Keratinocyte (primary cell): ENCODE results near the gene ZNF526. TPM values are rescaled to one million over a fixed set of nuclear protein-coding genes. Genes with fewer than 3 reads are reported as not detected.

Source experiments
- DNase-seq: peaks from one replicate; pipeline ENCODE4 v3.0.0-alpha.2; 2011; ENCODE audit warnings: low read depth, missing footprints, low spot score
- FAIRE-seq: peaks from 2 replicates; lab custom pipeline; 2011; peaks lifted over from hg19 to GRCh38; lab: Jason Lieb, UNC
- H2AFZ ChIP-seq: 2 replicates; pipeline ENCODE4 v1.6.0; 2012; ENCODE audit warnings: low read length, control low read depth, inconsistent platforms; ENCODE audit not compliant: control insufficient read depth
- H3K27ac ChIP-seq: 2 replicates; pipeline ENCODE4 v1.5.1; 2011; ENCODE audit warnings: low read length; ENCODE audit not compliant: control insufficient read depth, insufficient read depth
- H3K27me3 ChIP-seq: 3 replicates; pipeline ENCODE4 v1.6.0; 2011; ENCODE audit warnings: low read length; ENCODE audit not compliant: control insufficient read depth, insufficient read depth; ENCODE audit errors: extremely low read depth
- H3K36me3 ChIP-seq, 2 experiments: 2 replicates in 1 of 2; 3 replicates in 1 of 2; pipeline ENCODE4 v1.5.1; 2011; ENCODE audit warnings: low read length in 2 of 2, mild to moderate bottlenecking in 1 of 2; ENCODE audit not compliant: control insufficient read depth in 2 of 2, insufficient read depth in 2 of 2; ENCODE audit errors: extremely low read depth in 1 of 2
- H3K4me1 ChIP-seq: 3 replicates; pipeline ENCODE4 v1.5.1; 2011; ENCODE audit warnings: low read length; ENCODE audit not compliant: control insufficient read depth, insufficient read depth; ENCODE audit errors: extremely low read depth
- H3K4me2 ChIP-seq: 3 replicates; pipeline ENCODE4 v1.6.0; 2011; ENCODE audit warnings: low read depth, low read length; ENCODE audit not compliant: control insufficient read depth, insufficient read depth; ENCODE audit errors: extremely low read depth
- H3K4me3 ChIP-seq, 3 experiments: fragments of 200-600 bp in 1 of 3; sonication (generic) in 1 of 3; 2 replicates in 2 of 3; 3 replicates in 1 of 3; pipeline ENCODE4 v1.5.1; 2011 to 2016; ENCODE audit warnings: low read length in 3 of 3, mild to moderate bottlenecking in 3 of 3, control low read depth in 2 of 3, inconsistent platforms in 1 of 3, low read depth in 1 of 3, mixed read lengths in 1 of 3, mixed run types in 1 of 3, moderate library complexity in 1 of 3; ENCODE audit not compliant: control insufficient read depth in 2 of 3, insufficient read depth in 2 of 3; ENCODE audit errors: extremely low read depth in 1 of 3
- H3K79me2 ChIP-seq: 2 replicates; pipeline ENCODE4 v1.6.0; 2012; ENCODE audit warnings: low read length; ENCODE audit not compliant: control insufficient read depth, insufficient read depth
- H3K9ac ChIP-seq: 3 replicates; pipeline ENCODE4 v1.6.0; 2011; ENCODE audit warnings: low read length; ENCODE audit not compliant: control insufficient read depth, insufficient read depth; ENCODE audit errors: extremely low read depth
- H3K9me1 ChIP-seq: 3 replicates; pipeline ENCODE4 v1.6.0; 2011; ENCODE audit warnings: low read length; ENCODE audit not compliant: control insufficient read depth, insufficient read depth; ENCODE audit errors: extremely low read depth
- H3K9me3 ChIP-seq: 2 replicates; pipeline ENCODE4 v1.5.1; 2012; ENCODE audit warnings: low read depth, low read length; ENCODE audit not compliant: control insufficient read depth
- H4K20me1 ChIP-seq: 3 replicates; pipeline ENCODE4 v1.6.0; 2011; ENCODE audit warnings: low read length; ENCODE audit not compliant: control insufficient read depth, insufficient read depth; ENCODE audit errors: extremely low read depth
- EZH2 ChIP-seq: IDR thresholded peaks from one replicate; pipeline ENCODE4 v1.6.1; 2012; ENCODE audit warnings: inconsistent platforms, mild to moderate bottlenecking, low read length, moderate library complexity
- dilution Hi-C: fragments of 300-500 bp; cut with MboI; formaldehyde crosslinking; loops from one replicate; pipeline ENCODE4 v1.7.0; 2020; ENCODE audit warnings: low sequenced_read_pairs; ENCODE audit not compliant: extremely low pct_ligation_motif_present
- polyA plus RNA-seq, 5 experiments: library from polyadenylated mRNA; depleted of rRNA in 3 of 5; stranded (reverse) in 3 of 5; stranded (forward) in 1 of 5; unstranded in 1 of 5; fragments of >200 nt; gene quantifications; 1 replicate in 1 of 5; 2 replicates in 3 of 5; 3 replicates in 1 of 5; pipeline versions ENCODE4 v1.2.1 to v1.2.3, GENCODE V29; 2011 to 2012; ENCODE audit warnings: missing spikeins in 2 of 5, low read depth in 1 of 5, low replicate concordance in 1 of 5
- TF ChIP-seq, protein P1 (sequence below), 3 experiments: IDR thresholded peaks in 1 of 3; conservative IDR thresholded peaks in 1 of 3; optimal IDR thresholded peaks in 1 of 3; 2 replicates in 2 of 3; 3 replicates in 1 of 3; pipeline versions ENCODE3 to v1.5.1; 2011; ENCODE audit warnings: low read length in 3 of 3, mild to moderate bottlenecking in 3 of 3, moderate library complexity in 2 of 3, control low read depth in 1 of 3, inconsistent platforms in 1 of 3; ENCODE audit not compliant: insufficient read depth in 2 of 3; ENCODE audit errors: extremely low read depth in 1 of 3

The ZNF526 gene
- polyA plus RNA-seq, 1 donor (not counting 4 experiments of a cell fraction or from before 2014, with no cell fraction given) = 5.4 TPM

DNA sequence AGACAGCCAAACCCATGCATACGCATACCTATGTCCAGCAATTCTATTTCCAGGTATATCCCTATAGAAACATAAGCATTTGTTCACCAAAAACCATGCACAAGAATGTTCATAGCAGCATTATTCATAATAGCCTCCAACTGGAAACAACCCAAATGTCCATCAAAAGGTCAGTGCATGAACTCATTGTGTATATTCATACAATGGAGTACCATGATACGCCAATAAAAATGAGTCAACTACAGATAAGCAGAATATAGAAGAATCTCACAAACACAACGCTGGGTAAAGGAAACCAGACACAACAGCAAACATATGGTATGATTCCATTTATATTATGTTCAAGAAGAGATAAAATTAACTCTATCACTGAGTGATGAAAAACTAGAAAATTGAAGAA lies 26.4 kb upstream of the ZNF526 start:
- Histone ChIP-seq H4K20me1 (no peaks in the 10 kb centered on the region), H3K9me3 (peaks cover 2% of the 10 kb centered on the region), H2AFZ (no peak overlapping the region), H3K27ac (no peak overlapping the region), H3K36me3 (peaks cover 10 to 11% of the 10 kb centered on the region in 2 experiments), H3K4me3 (no peak overlapping the region), H3K4me1 (peaks cover 28% of the 10 kb centered on the region), H3K79me2 (no peaks in the 10 kb centered on the region), H3K4me2 (no peak overlapping the region), H3K9ac (no peak overlapping the region), H3K27me3 (no peaks in the 10 kb centered on the region), H3K9me1 (no peaks in the 10 kb centered on the region)
- DNase-seq = no peak
- TF ChIP-seq, protein P1, sequence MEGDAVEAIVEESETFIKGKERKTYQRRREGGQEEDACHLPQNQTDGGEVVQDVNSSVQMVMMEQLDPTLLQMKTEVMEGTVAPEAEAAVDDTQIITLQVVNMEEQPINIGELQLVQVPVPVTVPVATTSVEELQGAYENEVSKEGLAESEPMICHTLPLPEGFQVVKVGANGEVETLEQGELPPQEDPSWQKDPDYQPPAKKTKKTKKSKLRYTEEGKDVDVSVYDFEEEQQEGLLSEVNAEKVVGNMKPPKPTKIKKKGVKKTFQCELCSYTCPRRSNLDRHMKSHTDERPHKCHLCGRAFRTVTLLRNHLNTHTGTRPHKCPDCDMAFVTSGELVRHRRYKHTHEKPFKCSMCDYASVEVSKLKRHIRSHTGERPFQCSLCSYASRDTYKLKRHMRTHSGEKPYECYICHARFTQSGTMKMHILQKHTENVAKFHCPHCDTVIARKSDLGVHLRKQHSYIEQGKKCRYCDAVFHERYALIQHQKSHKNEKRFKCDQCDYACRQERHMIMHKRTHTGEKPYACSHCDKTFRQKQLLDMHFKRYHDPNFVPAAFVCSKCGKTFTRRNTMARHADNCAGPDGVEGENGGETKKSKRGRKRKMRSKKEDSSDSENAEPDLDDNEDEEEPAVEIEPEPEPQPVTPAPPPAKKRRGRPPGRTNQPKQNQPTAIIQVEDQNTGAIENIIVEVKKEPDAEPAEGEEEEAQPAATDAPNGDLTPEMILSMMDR (optimal IDR thresholded peaks at IDR 0.05 in 1 of 3, IDR thresholded peaks at IDR 0.05 in 1 of 3, conservative IDR thresholded peaks at IDR 0.05 in 1 of 3; ENCODE audit: extremely low read depth in 1 of 3, insufficient read depth in 2 of 3, low read length in 3 of 3) = no peak
- no peak for TF ChIP-seq EZH2
- dilution Hi-C loops = no loop called here
- no peak for FAIRE-seq

DNA sequence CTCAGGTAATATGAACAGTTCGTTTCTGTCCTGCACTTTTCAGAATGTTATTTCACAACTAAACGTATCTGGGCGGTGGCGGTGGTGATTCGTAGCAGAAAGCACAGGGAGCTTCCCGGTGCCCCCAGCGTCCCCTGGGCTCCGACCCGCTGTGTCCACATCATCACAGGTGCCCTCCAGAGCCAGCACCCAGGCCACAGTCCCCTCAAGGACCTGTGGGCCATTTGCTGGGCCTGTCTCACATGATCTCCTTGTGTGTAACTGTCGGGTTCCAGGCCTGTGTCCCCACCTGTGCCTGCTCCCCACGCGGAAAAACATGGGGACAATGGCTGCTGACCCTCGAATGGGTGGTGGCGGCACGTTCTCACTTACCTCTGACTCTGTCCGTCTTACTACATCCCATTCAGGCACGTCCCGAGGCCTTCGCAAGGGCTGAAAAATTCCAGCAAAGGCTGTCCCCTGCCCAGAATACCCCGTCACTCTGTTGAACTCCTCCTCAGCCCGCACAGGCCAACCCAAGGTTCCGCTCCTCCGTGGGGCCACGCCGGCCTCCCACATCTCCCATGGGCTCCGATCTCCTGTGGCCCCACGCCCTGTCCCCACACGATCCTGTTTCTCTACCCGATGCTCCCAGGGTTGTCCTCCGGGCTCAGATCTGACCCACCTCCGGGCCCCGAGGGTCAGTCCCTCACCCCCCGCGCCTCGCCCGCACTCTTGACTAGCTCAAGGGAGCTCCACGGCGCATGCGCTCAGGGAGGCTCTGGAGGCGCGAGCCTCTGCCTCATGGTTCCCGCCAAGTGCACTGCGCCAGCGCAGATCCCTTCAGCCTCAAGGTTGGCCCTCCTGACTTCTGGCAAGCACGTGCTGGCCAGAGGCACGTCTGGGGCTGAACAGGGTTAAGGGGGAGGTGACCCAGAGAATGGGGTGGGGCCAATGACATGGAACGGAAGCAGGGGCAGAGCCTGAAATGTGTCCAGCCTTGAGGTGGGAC lies 23.8 kb upstream of the ZNF526 start:
- peaks cover 2% of the 10 kb centered on the region for H3K9me3 ChIP-seq
- H3K9ac ChIP-seq = no peak overlapping the region
- DNase-seq (no peak), FAIRE-seq (no peak)
- no peak overlapping the region for H3K27ac ChIP-seq
- H3K4me2 ChIP-seq = no peak overlapping the region
- dilution Hi-C loops = no loop called here
- H2AFZ ChIP-seq = no peak overlapping the region
- no peak for TF ChIP-seq EZH2
- TF ChIP-seq, protein P1 (optimal IDR thresholded peaks at IDR 0.05 in 1 of 3, IDR thresholded peaks at IDR 0.05 in 1 of 3, conservative IDR thresholded peaks at IDR 0.05 in 1 of 3; ENCODE audit: extremely low read depth in 1 of 3, insufficient read depth in 2 of 3, low read length in 3 of 3) = no peak
- H3K79me2 ChIP-seq = no peaks in the 10 kb centered on the region
- H3K4me1 ChIP-seq = peaks cover 45% of the 10 kb centered on the region
- H3K4me3 ChIP-seq = no peak overlapping the region
- peaks cover 20 to 28% of the 10 kb centered on the region in 2 experiments for H3K36me3 ChIP-seq
- H3K9me1 ChIP-seq = no peaks in the 10 kb centered on the region
- no peaks in the 10 kb centered on the region for H4K20me1 ChIP-seq
- no peaks in the 10 kb centered on the region for H3K27me3 ChIP-seq
